ENCODE data around the gene KRT8. TPM values are rescaled to one million over a fixed set of nuclear protein-coding genes. Genes with fewer than 3 reads are reported as not detected.

Gene KRT8
- total and polyA plus RNA-seq, 2 of the 13 experiments (the other 11 are each of a cell fraction or from before 2014, with no cell fraction given) = 498 to 718 TPM

DNA sequence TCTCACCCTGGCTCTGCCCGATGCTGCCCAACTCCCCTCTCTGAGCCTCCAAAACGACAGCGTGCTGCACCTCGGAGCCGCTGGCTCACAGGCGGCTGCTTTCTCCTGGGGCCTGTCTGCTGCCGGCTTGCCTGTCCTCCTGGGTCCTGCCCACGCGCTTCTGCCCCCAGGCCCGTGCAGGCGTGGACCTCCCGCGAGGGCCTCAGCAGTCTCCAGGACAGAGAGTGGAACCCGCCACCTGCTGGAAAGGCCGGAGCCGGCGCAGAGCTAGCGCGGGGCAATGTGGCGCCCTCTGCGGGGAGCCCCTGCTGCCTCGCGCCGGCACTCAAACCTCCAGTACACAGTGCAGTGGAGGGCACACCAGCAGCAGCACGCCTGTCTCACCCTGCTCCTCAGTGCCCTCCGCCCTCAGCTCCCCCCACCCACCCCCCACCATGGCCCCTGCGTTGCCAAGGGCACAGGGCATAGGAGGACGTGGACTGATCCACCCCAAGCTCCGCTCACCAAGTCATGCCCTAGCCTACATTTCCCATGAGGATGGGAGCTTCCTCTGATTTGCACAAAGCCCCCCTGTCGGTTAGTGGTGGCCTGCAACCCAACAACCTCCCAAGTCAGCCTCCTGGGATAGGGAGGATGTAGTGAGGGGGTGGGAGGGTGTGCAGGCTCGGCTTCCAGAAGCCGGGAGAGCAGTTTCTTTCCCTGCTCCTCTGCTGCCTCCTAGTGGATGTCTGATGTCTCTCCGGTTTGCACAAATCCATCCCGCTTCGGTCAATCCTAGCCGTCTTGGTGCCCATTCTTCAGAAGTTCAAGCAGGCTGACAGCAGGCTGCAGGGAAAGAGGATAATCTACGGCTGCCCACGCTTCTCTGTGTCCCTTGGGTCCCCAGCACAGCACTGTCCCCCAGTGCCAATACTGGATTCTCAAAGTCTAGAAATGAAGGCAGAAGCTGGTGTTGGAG is 25.2 kb downstream of the KRT8 start:
- FAIRE-seq (peak; percentile 96), DNase-seq (ENCODE audit: low spot score) (peak; percentile 83), ATAC-seq (peak; percentile 90)
- peak overlapping the region; percentile 89 for H3K4me2 ChIP-seq (ENCODE audit: low read depth, low read length)
- H3K4me3 ChIP-seq (replicated peaks in 1 of 3; ENCODE audit: insufficient read depth in 1 of 3, low read depth in 2 of 3, low read length in 3 of 3) = peak overlapping the region; percentile 49 to 71 (median 51)
- POLR2A ChIA-PET = interaction anchor here (0.6 to 3.9 kb wide), 11 partner anchors 16 to 127 kb away, joined by 3 to 13 read pairs (median 6); partner anchors contain the start of genes EIF4B, KRT18 and KRT8
- no peak overlapping the region for H3K27ac ChIP-seq (ENCODE audit: extremely low read length, insufficient read depth, low read length)
- no TSS peak for BruUV-seq (replicated peaks)
- H3K27me3 ChIP-seq (ENCODE audit: control insufficient read depth in 1 of 2, insufficient read depth in 2 of 2, low read length in 2 of 2) = peaks cover 1 to 8% of the 10 kb centered on the region in 2 experiments; a peak in 2 of 5 replicates
- CTCF ChIA-PET (ENCODE audit: low intra/inter-chr PET ratio, low total read pairs) = interaction anchor here (0.7 to 3.4 kb wide), 12 partner anchors 14 to 740 kb away, joined by 3 to 41 read pairs (median 8); no protein-coding TSS in a partner anchor
- no peaks in the 10 kb centered on the region for H3K9me3 ChIP-seq (ENCODE audit: low read length)
- H2AFZ ChIP-seq (ENCODE audit: low read length) = no peak overlapping the region
- peak overlapping the region; percentile 66 for H3K9ac ChIP-seq (ENCODE audit: insufficient read depth, low read depth, low read length)
- WGBS (ENCODE audit: low lambda C conversion rate) = 0% methylated on average over 2 of the region's 38 CpGs
- no peaks in the 10 kb centered on the region for H3K79me2 ChIP-seq (ENCODE audit: insufficient read depth, low read length)
- intact Hi-C loops (cut with micrococcal nuclease; ENCODE audit: unreplicated experiment) = loop anchor here (1.0 to 5.0 kb wide), 3 partner anchors 296 to 723 kb away; no protein-coding TSS in a partner anchor
- in situ Hi-C loops (cut with HindIII; ENCODE audit: extremely low pct_ligation_motif_present, low pct_unique_long_range_greater_than_20kb) = loop anchor here (5.0 kb wide), 2 partner anchors 492 to 732 kb away; partner anchors contain the start of gene KRT84
- no peaks in the 10 kb centered on the region for H3K36me3 ChIP-seq (replicated peaks in 1 of 2; ENCODE audit: control insufficient read depth in 1 of 2, insufficient read depth in 2 of 2, low read length in 2 of 2)
- peaks cover 56% of the 10 kb centered on the region for H3K4me1 ChIP-seq (ENCODE audit: insufficient read depth, low read length)
- no peaks in the 10 kb centered on the region for H4K20me1 ChIP-seq (ENCODE audit: insufficient read depth, low read length)
- TF ChIP-seq ZNF333 (CRISPR knock-in tag; IDR thresholded peaks at IDR 0.05; ENCODE audit: borderline replicate concordance) (no peak), ZNF431 (CRISPR knock-in tag; IDR thresholded peaks at IDR 0.05; ENCODE audit: borderline replicate concordance, low read depth) (0 out of 2 replicates have a peak, but pooled peaks have one; percentile 38), NFKB2 (CRISPR knock-in tag; IDR thresholded peaks at IDR 0.05; ENCODE audit: borderline replicate concordance) (peak; percentile 39; the same call in 1 of the 2 replicates), RAD51 (IDR thresholded peaks at IDR 0.05; ENCODE audit: borderline replicate concordance) (no peak), CREB1 (IDR thresholded peaks at IDR 0.05) (no peak), CREB1 (CRISPR knock-in tag; IDR thresholded peaks at IDR 0.05) (no peak), ERF (CRISPR knock-in tag; IDR thresholded peaks at IDR 0.05) (no peak), MAFF (IDR thresholded peaks at IDR 0.05; ENCODE audit: low read depth, low read length) (no peak), ZNF383 (CRISPR knock-in tag; IDR thresholded peaks at IDR 0.05; ENCODE audit: borderline replicate concordance) (no peak), HMGA1 (CRISPR knock-in tag; conservative IDR thresholded peaks at IDR 0.05) (no peak), ZFP36L2 (CRISPR knock-in tag; IDR thresholded peaks at IDR 0.05) (no peak), FIP1L1 (IDR thresholded peaks at IDR 0.05; ENCODE audit: borderline replicate concordance, insufficient read depth, low read depth, low read length) (no peak), IRX3 (CRISPR knock-in tag; IDR thresholded peaks at IDR 0.05; ENCODE audit: borderline replicate concordance, low read depth) (no peak), MLLT10 (CRISPR knock-in tag; IDR thresholded peaks at IDR 0.05) (no peak), PRPF4 (IDR thresholded peaks at IDR 0.05; ENCODE audit: low read depth, low read length, poor library complexity, severe bottlenecking) (no peak), SIX1 (CRISPR knock-in tag; IDR thresholded peaks at IDR 0.05; ENCODE audit: borderline replicate concordance) (no peak), TAF15 (IDR thresholded peaks at IDR 0.05; ENCODE audit: low read depth, low read length, poor library complexity, severe bottlenecking) (no peak), FOXO1 (CRISPR knock-in tag; IDR thresholded peaks at IDR 0.05) (no peak)
- TF ChIP-seq, protein P1, sequence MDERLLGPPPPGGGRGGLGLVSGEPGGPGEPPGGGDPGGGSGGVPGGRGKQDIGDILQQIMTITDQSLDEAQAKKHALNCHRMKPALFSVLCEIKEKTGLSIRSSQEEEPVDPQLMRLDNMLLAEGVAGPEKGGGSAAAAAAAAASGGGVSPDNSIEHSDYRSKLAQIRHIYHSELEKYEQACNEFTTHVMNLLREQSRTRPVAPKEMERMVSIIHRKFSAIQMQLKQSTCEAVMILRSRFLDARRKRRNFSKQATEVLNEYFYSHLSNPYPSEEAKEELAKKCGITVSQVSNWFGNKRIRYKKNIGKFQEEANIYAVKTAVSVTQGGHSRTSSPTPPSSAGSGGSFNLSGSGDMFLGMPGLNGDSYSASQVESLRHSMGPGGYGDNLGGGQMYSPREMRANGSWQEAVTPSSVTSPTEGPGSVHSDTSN (CRISPR knock-in tag; IDR thresholded peaks at IDR 0.05) = no peak
- TF ChIP-seq, protein P2, sequence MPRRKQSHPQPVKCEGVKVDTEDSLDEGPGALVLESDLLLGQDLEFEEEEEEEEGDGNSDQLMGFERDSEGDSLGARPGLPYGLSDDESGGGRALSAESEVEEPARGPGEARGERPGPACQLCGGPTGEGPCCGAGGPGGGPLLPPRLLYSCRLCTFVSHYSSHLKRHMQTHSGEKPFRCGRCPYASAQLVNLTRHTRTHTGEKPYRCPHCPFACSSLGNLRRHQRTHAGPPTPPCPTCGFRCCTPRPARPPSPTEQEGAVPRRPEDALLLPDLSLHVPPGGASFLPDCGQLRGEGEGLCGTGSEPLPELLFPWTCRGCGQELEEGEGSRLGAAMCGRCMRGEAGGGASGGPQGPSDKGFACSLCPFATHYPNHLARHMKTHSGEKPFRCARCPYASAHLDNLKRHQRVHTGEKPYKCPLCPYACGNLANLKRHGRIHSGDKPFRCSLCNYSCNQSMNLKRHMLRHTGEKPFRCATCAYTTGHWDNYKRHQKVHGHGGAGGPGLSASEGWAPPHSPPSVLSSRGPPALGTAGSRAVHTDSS (CRISPR knock-in tag; conservative IDR thresholded peaks at IDR 0.05) = no peak
